NT2/D1 (cell line): Measurements from ENCODE around the gene CPD.
"Not testable (repeated sequence)": the region's sequence is repeated elsewhere in the genome, so short reads cannot be mapped to it uniquely, and the experiment has no call there.

Experiments used
- DNase-seq: peaks from one replicate; pipeline ENCODE4 v3.0.0-alpha.2; 2011; ENCODE audit warnings: low read depth, low spot score
- H3K27me3 ChIP-seq: 2 replicates; pipeline ENCODE4 v1.6.0; 2011; ENCODE audit warnings: mild to moderate bottlenecking; ENCODE audit not compliant: insufficient read length, insufficient read depth
- H3K36me3 ChIP-seq: 2 replicates; pipeline ENCODE4 v1.6.1; 2011; ENCODE audit warnings: mild to moderate bottlenecking, low read length, mixed read lengths; ENCODE audit not compliant: insufficient read depth, insufficient read length
- H3K4me1 ChIP-seq: 2 replicates; pipeline ENCODE4 v1.5.1; 2011; ENCODE audit not compliant: insufficient read depth, insufficient read length
- H3K4me3 ChIP-seq: 2 replicates; pipeline ENCODE4 v1.5.1; 2011; ENCODE audit warnings: low read depth; ENCODE audit not compliant: insufficient read length
- H3K9ac ChIP-seq: 2 replicates; pipeline ENCODE4 v1.6.0; 2011; ENCODE audit warnings: low read depth; ENCODE audit not compliant: insufficient read length
- H3K9me3 ChIP-seq: 2 replicates; pipeline ENCODE4 v1.5.1; 2011; ENCODE audit warnings: mild to moderate bottlenecking, low read length; ENCODE audit not compliant: insufficient read depth
- SUZ12 ChIP-seq: IDR thresholded peaks from 2 replicates; pipeline ENCODE4 v1.6.1; 2011; ENCODE audit not compliant: insufficient read length, insufficient read depth; ENCODE audit errors: extremely low read depth
- YY1 ChIP-seq: IDR thresholded peaks from 2 replicates; pipeline ENCODE4 v1.6.1; 2011; ENCODE audit not compliant: insufficient read length, insufficient read depth
- ZNF274 ChIP-seq: IDR thresholded peaks from 2 replicates; pipeline ENCODE4 v1.6.1; 2011; ENCODE audit warnings: mild to moderate bottlenecking, low read depth, low read length

CPD gene

DNA sequence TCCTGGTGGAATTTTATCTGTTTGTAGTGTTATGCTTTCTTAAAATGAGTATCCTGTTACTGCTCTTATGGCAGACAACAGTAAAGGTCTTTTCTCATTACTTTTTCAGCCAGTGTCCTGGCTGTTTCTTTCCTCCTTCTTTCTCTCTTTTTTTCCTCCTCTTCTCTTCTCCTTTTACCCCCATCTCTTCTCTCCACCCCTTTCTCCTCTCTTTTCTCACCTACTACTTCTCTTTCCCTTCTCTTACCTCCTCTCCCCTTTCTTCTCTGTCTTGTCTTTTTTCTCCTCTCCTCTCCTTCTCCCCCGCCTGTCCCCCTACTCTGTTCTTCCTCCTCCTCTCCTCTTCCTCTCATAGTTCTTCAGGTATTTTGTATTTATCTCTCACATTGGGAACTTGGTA is 48.9 kb downstream of the CPD start:
- no peak for DNase-seq
- Histone ChIP-seq H3K27me3 (no peaks in the 10 kb centered on the region), H3K4me3 (no peak overlapping the region), H3K9ac (no peak overlapping the region), H3K4me1 (no peaks in the 10 kb centered on the region), H3K36me3 (peaks cover 20% of the 10 kb centered on the region), H3K9me3 (no peaks in the 10 kb centered on the region)
- TF ChIP-seq SUZ12 (no peak), YY1 (no peak), ZNF274 (no peak)

DNA sequence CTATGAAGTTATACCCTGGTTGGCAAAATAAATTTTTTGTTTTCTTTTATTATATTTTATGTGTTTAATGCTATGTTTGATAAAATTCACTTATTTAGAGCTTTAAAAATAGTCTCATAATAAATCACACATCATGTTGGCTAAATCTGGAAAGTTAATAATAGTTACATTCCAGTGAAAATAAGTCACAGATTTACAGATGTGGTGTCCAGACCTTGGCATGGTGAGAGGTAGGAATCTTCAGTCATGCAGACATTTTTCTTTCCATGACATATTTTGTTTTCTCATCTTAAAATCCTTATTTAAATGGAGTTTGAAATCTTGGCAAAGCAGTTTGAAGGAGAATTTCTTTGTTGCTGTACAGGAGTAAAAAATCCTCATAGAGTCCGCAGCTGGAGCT is 50.4 kb downstream of the CPD start:
- no peaks in the 10 kb centered on the region for H3K4me1 ChIP-seq
- no peak overlapping the region for H3K4me3 ChIP-seq
- H3K9ac ChIP-seq: no peak overlapping the region
- no peaks in the 10 kb centered on the region for H3K27me3 ChIP-seq
- H3K36me3 ChIP-seq: peaks cover 10% of the 10 kb centered on the region
- no peaks in the 10 kb centered on the region for H3K9me3 ChIP-seq
- DNase-seq: no peak
- no peak for TF ChIP-seq ZNF274
- TF ChIP-seq YY1: no peak
- TF ChIP-seq SUZ12: no peak

DNA sequence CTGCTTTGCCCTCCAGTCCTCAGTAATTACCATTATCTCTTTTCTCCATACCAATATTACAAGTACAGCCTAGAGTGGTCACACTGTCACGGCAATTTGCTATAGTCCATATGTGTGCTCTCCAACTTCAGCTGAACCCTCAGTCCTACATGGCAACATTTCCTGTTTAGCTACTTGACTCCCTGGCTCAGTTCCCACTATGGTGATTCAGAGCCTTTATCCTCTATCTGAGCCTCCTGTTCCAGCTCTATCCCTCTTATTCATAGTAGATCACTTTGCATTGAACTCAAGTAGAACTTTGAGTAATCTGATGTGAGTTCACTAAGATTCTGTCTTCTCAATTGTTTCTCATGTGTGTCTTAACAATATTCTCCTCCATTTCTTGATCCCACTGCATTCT is 54.8 kb downstream of the CPD start:
- Histone ChIP-seq H3K9me3 (no peaks in the 10 kb centered on the region), H3K9ac (no peak overlapping the region), H3K4me1 (no peaks in the 10 kb centered on the region), H3K36me3 (peaks cover 13% of the 10 kb centered on the region), H3K4me3 (no peak overlapping the region), H3K27me3 (no peaks in the 10 kb centered on the region)
- TF ChIP-seq ZNF274 (no peak), SUZ12 (no peak), YY1 (no peak)
- no peak for DNase-seq

DNA sequence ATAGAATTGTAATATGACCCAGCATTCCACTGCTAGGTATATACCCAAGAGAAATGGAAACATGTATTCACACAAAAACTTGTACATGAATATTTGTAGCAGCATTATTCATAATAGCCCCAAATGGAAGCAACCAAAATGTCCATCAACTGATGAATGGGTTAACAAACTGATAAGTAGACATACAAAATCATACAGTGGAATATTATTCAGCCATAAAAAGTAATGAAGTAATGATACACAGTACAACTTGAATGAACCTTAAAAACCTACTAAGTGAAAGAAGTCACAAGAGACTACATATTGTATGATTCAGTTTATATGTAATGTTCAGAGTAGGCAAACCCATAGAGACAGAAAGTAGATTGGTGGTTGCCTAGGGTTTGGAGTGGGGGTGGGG is 58.0 kb downstream of the CPD start:
- Histone ChIP-seq H3K9ac (no peak overlapping the region), H3K9me3 (no peaks in the 10 kb centered on the region), H3K4me3 (no peak overlapping the region), H3K4me1 (no peaks in the 10 kb centered on the region), H3K36me3 (peaks cover 13% of the 10 kb centered on the region), H3K27me3 (no peaks in the 10 kb centered on the region)
- no peak for TF ChIP-seq YY1
- TF ChIP-seq ZNF274: no peak
- TF ChIP-seq SUZ12: no peak
- DNase-seq: no peak

DNA sequence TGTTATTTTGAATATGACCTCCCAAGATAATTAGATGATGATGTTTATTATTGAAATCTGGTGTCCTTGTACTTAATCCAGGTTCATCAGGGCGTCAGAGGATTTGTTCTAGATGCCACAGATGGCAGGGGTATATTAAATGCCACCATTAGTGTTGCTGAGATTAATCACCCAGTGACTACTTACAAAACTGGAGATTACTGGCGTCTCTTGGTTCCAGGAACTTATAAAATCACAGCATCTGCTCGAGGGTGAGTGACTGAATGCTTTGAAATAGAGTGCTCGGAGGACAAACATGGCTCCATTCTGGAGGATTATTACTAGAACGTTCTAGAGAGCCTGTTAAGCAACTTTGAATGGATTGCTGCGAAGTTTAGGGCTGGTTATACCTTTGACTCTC is 65.0 kb downstream of the CPD start:
- no peaks in the 10 kb centered on the region for H3K27me3 ChIP-seq
- no peak for DNase-seq
- H3K9ac ChIP-seq: no peak overlapping the region
- TF ChIP-seq SUZ12: no peak
- TF ChIP-seq ZNF274: no peak
- TF ChIP-seq YY1: no peak
- no peaks in the 10 kb centered on the region for H3K4me1 ChIP-seq
- H3K36me3 ChIP-seq: peaks cover 6% of the 10 kb centered on the region
- H3K4me3 ChIP-seq: no peak overlapping the region
- H3K9me3 ChIP-seq: no peaks in the 10 kb centered on the region

DNA sequence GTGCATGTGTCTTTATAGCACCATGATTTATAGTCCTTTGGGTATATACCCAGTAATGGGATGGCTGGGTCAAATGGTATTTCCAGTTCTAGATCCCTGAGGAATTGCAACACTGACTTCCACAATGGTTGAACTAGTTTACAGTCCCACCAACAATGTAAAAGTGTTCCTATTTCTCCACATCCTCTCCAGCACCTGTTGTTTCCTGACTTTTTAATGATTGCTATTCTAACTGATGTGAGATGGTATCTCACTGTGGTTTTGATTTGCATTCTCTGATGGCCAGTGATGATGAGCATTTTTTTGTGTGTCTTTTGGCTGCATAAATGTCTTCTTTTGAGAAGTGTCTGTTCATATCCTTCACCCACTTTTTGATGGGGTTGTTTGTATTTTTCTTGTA is 67.9 kb downstream of the CPD start:
- H3K4me1 ChIP-seq, H3K9me3 ChIP-seq, H3K36me3 ChIP-seq, H3K4me3 ChIP-seq, H3K9ac ChIP-seq, DNase-seq, H3K27me3 ChIP-seq: not testable (repeated sequence)

DNA sequence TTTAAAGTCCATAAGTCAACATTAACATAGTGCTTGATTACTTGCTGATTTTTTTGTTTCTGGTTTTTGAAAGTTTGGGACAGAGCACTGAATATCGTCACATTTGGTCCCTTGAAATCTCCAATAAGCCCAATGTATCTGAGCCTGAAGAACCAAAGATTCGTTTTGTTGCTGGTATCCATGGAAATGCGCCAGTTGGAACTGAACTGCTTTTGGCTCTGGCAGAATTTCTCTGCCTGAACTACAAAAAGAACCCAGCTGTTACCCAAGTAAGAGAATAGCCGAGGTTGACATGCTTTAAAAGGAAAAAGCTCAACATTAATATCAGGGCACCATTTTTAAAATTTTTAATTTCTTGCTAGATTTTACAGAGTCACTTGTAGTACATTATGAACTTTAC is 70.8 kb downstream of the CPD start:
- Histone ChIP-seq H3K27me3 (no peaks in the 10 kb centered on the region), H3K36me3 (peaks cover 3% of the 10 kb centered on the region), H3K4me3 (no peak overlapping the region), H3K4me1 (no peaks in the 10 kb centered on the region), H3K9ac (no peak overlapping the region), H3K9me3 (peaks cover 11% of the 10 kb centered on the region; the same call in 1 of the 2 replicates)
- TF ChIP-seq ZNF274 (no peak), YY1 (no peak), SUZ12 (no peak)
- DNase-seq: no peak
